Hepatocyte (in vitro differentiated cells): ENCODE data around the gene WDR70.

Experiments used
- CTCF ChIP-seq: fragments of 200-600 bp; sonication (generic); IDR thresholded peaks from 2 replicates; pipeline ENCODE4 v1.5.1; 2016; ENCODE audit warnings: antibody characterized with exemption, mild to moderate bottlenecking; ENCODE audit not compliant: poor library complexity
- EZH2 ChIP-seq: fragments of 200-600 bp; sonication (generic); IDR thresholded peaks from 2 replicates; pipeline ENCODE4 v1.6.1; 2016; ENCODE audit warnings: antibody characterized with exemption, mild to moderate bottlenecking, borderline replicate concordance
- EZH2phosphoT487 ChIP-seq: fragments of 200-600 bp; sonication (generic); IDR thresholded peaks from one replicate; pipeline ENCODE4 v1.6.1; 2018; ENCODE audit warnings: antibody characterized with exemption, mild to moderate bottlenecking, low read depth, moderate library complexity; ENCODE audit not compliant: unreplicated experiment, severe bottlenecking

GRCh38 chr5:37492778-37493555 is 113.8 kb downstream of the WDR70 start:
- no peak for TF ChIP-seq CTCF
- no peak for TF ChIP-seq EZH2
- no peak for TF ChIP-seq EZH2phosphoT487
